HepG2 (cell line): ENCODE results near the gene S100P. TPM values are rescaled to one million over a fixed set of nuclear protein-coding genes. Genes with fewer than 3 reads are reported as not detected.
A peak's percentile ranks its signal among the peaks of the same experiment; 100 is the strongest.

Experiments
- ELF1 ChIP-seq: sonication (generic); formaldehyde crosslinking; IDR thresholded peaks from 2 replicates; pipeline ENCODE4 v1.4.0; 2020; ENCODE audit warnings: missing genetic modification reagents
- GMEB2 ChIP-seq: IDR thresholded peaks from 2 replicates; pipeline ENCODE4 v1.6.1; 2016; ENCODE audit warnings: missing biosample characterization, missing genetic modification reagents, low read depth
- HMGXB4 ChIP-seq, 2 experiments: sonication (generic) in 1 of 2; formaldehyde crosslinking in 1 of 2; IDR thresholded peaks; 2 replicates each; pipeline versions ENCODE4 v1.4.0 to v1.6.1; 2018 to 2020; ENCODE audit warnings: missing genetic modification reagents in 2 of 2, borderline replicate concordance in 1 of 2, low read depth in 1 of 2, mild to moderate bottlenecking in 1 of 2, missing biosample characterization in 1 of 2
- KAT8 ChIP-seq: IDR thresholded peaks from 2 replicates; pipeline ENCODE4 v1.6.1; 2016; ENCODE audit warnings: missing genetic modification reagents, missing compliant biosample characterization
- PBX2 ChIP-seq: IDR thresholded peaks from 2 replicates; pipeline ENCODE4 v1.6.1; 2016; ENCODE audit warnings: control low read depth
- PBX3 ChIP-seq: sonication (generic); formaldehyde crosslinking; IDR thresholded peaks from 2 replicates; pipeline ENCODE4 v1.8.1; 2023; ENCODE audit warnings: missing genetic modification reagents, inconsistent platforms, borderline replicate concordance
- SRSF9 ChIP-seq: fragments of 200-400 bp; formaldehyde crosslinking; IDR thresholded peaks from 2 replicates; pipeline ENCODE4 v1.6.1; 2018; ENCODE audit warnings: borderline replicate concordance, mild to moderate bottlenecking, low read depth, low read length; ENCODE audit not compliant: insufficient read depth, poor library complexity, severe bottlenecking
- TARDBP ChIP-seq: sonication (generic); formaldehyde crosslinking; IDR thresholded peaks from 2 replicates; pipeline ENCODE4 v1.8.0; 2022; ENCODE audit warnings: mild to moderate bottlenecking, missing genetic modification reagents
- THAP7 ChIP-seq: sonication (generic); formaldehyde crosslinking; IDR thresholded peaks from 2 replicates; pipeline ENCODE4 v1.8.1; 2023; ENCODE audit warnings: mild to moderate bottlenecking, missing genetic modification reagents
- THAP8 ChIP-seq: sonication (generic); formaldehyde crosslinking; IDR thresholded peaks from 2 replicates; pipeline ENCODE4 v1.5.1; 2020; ENCODE audit warnings: missing genetic modification reagents, mild to moderate bottlenecking, borderline replicate concordance
- ZBTB26 ChIP-seq: IDR thresholded peaks from 2 replicates; pipeline ENCODE4 v1.6.1; 2016; ENCODE audit warnings: missing compliant biosample characterization, missing genetic modification reagents, borderline replicate concordance
- ZBTB44 ChIP-seq: sonication (generic); formaldehyde crosslinking; IDR thresholded peaks from 2 replicates; pipeline ENCODE4 v1.4.0; 2020; ENCODE audit warnings: missing genetic modification reagents
- ZKSCAN1 ChIP-seq: fragments of 150-350 bp; IDR thresholded peaks from 2 replicates; pipeline ENCODE4 v1.6.1; 2014; ENCODE audit warnings: low read length
- ZNF383 ChIP-seq: sonication (generic); formaldehyde crosslinking; IDR thresholded peaks from 2 replicates; pipeline ENCODE4 v1.4.0; 2020; ENCODE audit warnings: missing genetic modification reagents, mild to moderate bottlenecking, borderline replicate concordance
- ZNF605 ChIP-seq: sonication (generic); formaldehyde crosslinking; IDR thresholded peaks from 2 replicates; pipeline ENCODE4 v1.8.0; 2022; ENCODE audit warnings: mild to moderate bottlenecking, missing genetic modification reagents
- ZNF781 ChIP-seq: sonication (generic); formaldehyde crosslinking; IDR thresholded peaks from 2 replicates; pipeline ENCODE4 v1.5.1; 2020; ENCODE audit warnings: borderline replicate concordance, mild to moderate bottlenecking, missing genetic modification reagents; ENCODE audit errors: not compliant biosample characterization
- polyA plus RNA-seq, 8 experiments: library from polyadenylated mRNA; depleted of rRNA in 3 of 8; stranded (reverse) in 7 of 8; unstranded in 1 of 8; fragments of >200 nt; fragmentation: Illumina TruSeq in 4 of 8; extraction: Trizol in 4 of 8; gene quantifications; 2 replicates each; pipeline versions ENCODE4 v1.2.1 to v1.2.3, GENCODE V29; 2011 to 2016; ENCODE audit warnings: low read depth in 4 of 8, missing spikeins in 1 of 8, mixed read lengths in 1 of 8; ENCODE audit not compliant: insufficient read depth in 1 of 8
- total RNA-seq, 5 experiments: library from RNA; depleted of rRNA; stranded (reverse); fragments of >200 nt; fragmentation: Illumina TruSeq; extraction: Trizol; gene quantifications; 2 replicates each; pipeline ENCODE4 v1.2.3, GENCODE V29; 2016; ENCODE audit warnings: low read depth in 1 of 5

Gene S100P
- total and polyA plus RNA-seq, 2 of the 13 experiments (the other 11 are each of a cell fraction or from before 2014, with no cell fraction given): 278 to 1,649 TPM

GRCh38 chr4:6673660-6674499 is 19.8 kb upstream of the S100P start (continued):
- no peak for TF ChIP-seq PBX3 (CRISPR knock-in tag)
- TF ChIP-seq THAP8 (CRISPR knock-in tag): no peak
- TF ChIP-seq KAT8 (CRISPR knock-in tag): peak; percentile 81
- no peak; the same call in 1 of the 2 replicates for TF ChIP-seq THAP7 (CRISPR knock-in tag)
- peak; percentile 45; the same call in 1 of the 2 replicates for TF ChIP-seq ZNF605 (CRISPR knock-in tag)
- no peak for TF ChIP-seq ZNF383 (CRISPR knock-in tag)
- no peak for TF ChIP-seq PBX2 (CRISPR knock-in tag)
- TF ChIP-seq ZKSCAN1: no peak
- peak; percentile 58 for TF ChIP-seq ZNF781 (CRISPR knock-in tag)
- 0 out of 2 replicates have a peak, but pooled peaks have one; percentile 46 for TF ChIP-seq ZBTB44 (CRISPR knock-in tag)
- no peak for TF ChIP-seq SRSF9
- no peak; the same call in 1 of the 2 replicates for TF ChIP-seq ELF1 (CRISPR knock-in tag)
- TF ChIP-seq ZBTB26 (CRISPR knock-in tag): no peak; the same call in 1 of the 2 replicates
- peak; percentile 65 to 81; a peak in 2 of 4 replicates for TF ChIP-seq HMGXB4 (CRISPR knock-in tag; IDR thresholded peaks at IDR 0.05; ENCODE audit: borderline replicate concordance in 1 of 2, low read depth in 1 of 2)
- TF ChIP-seq TARDBP (CRISPR knock-in tag): peak; percentile 42; the same call in 1 of the 2 replicates
- peak; percentile 79 for TF ChIP-seq GMEB2
